HCT116 (cell line): ENCODE data around the gene NFKB1. TPM values are rescaled to one million over a fixed set of nuclear protein-coding genes. Genes with fewer than 3 reads are reported as not detected.

Source experiments
- ATAC-seq: fragments of 200-7000 bp; cut with Tn5 transposase; 2 replicates; pipeline ENCODE4 v1.9.1; 2020; ENCODE audit warnings: mild to moderate bottlenecking, moderate library complexity
- BruUV-seq: library from RNA; stranded (reverse); fragments of 400-500 nt; replicated peaks from 2 replicates; lab custom pipeline; 2021; lab: Mats Ljungman, UMichigan
- CTCF ChIA-PET: fragments of 300-600 bp; sonication (Branson Sonifier 250); formaldehyde crosslinking; loops from one replicate; lab custom pipeline; 2021; ENCODE audit warnings: antibody characterized with exemption; lab: Charles Lee
- POLR2A ChIA-PET: fragments of 300-600, 350-600 bp; sonication (Branson Sonifier 250); formaldehyde crosslinking; loops from one replicate; lab custom pipeline; 2021; ENCODE audit warnings: antibody characterized with exemption; lab: Charles Lee
- RAD21 ChIA-PET, 2 experiments: fragments of 300-600 bp; sonication (Branson Sonifier 250); formaldehyde crosslinking; loops; one replicate each; lab custom pipeline; 2023; ENCODE audit warnings: low total read pairs in 2 of 2; ENCODE audit not compliant: uncharacterized antibody in 2 of 2, unreplicated experiment in 2 of 2, low non-redundant PET in 1 of 2; lab: Charles Lee
- DNase-seq: peaks from one replicate; pipeline ENCODE4 v3.0.0-alpha.2; 2010; ENCODE audit warnings: low read depth, low spot score
- H2AFZ ChIP-seq: fragments of 200-600 bp; shearing (Covaris generic), sonication (generic); 2 replicates; pipeline ENCODE4 v1.6.1; 2017; ENCODE audit warnings: low read depth, mixed run types, mixed read lengths, antibody characterized with exemption, low read length; ENCODE audit not compliant: poor library complexity, severe bottlenecking
- H3K27ac ChIP-seq: 2 replicates; pipeline ENCODE4 v1.5.1; 2012; ENCODE audit warnings: low read depth, low read length
- H3K27me3 ChIP-seq: fragments of 200-600 bp; sonication (generic); 2 replicates; pipeline ENCODE4 v1.6.1; 2016; ENCODE audit warnings: mixed run types, low read length, mixed read lengths; ENCODE audit not compliant: insufficient read depth
- H3K36me3 ChIP-seq, 2 experiments: fragments of 200-500 bp in 1 of 2; fragments of 200-600 bp in 1 of 2; sonication (Bioruptor generic) in 1 of 2; sonication (generic) in 1 of 2; 2 replicates each; pipeline versions ENCODE4 v1.5.1 to v1.6.1; 2014 to 2016; ENCODE audit warnings: low read length in 2 of 2, inconsistent platforms in 1 of 2, mixed read lengths in 1 of 2, mixed run types in 1 of 2; ENCODE audit not compliant: insufficient read depth in 2 of 2, control insufficient read depth in 1 of 2
- H3K4me1 ChIP-seq, 2 experiments: fragments of 200-600 bp in 1 of 2; sonication (generic) in 1 of 2; 2 replicates each; pipeline versions ENCODE4 v1.5.1 to v1.6.1; 2012 to 2017; ENCODE audit warnings: low read length in 2 of 2, inconsistent platforms in 1 of 2, mild to moderate bottlenecking in 1 of 2, mixed read lengths in 1 of 2, mixed run types in 1 of 2, moderate library complexity in 1 of 2; ENCODE audit not compliant: insufficient read depth in 2 of 2, control insufficient read depth in 1 of 2
- H3K4me2 ChIP-seq: fragments of 200-600 bp; sonication (generic); 2 replicates; pipeline ENCODE4 v1.6.1; 2017; ENCODE audit warnings: mixed run types, low read length, mixed read lengths
- H3K4me3 ChIP-seq, 2 experiments: fragments of 200-600 bp in 1 of 2; sonication (generic) in 1 of 2; replicated peaks in 1 of 2; 2 replicates each; pipeline ENCODE4 v1.5.1; 2011 to 2016; ENCODE audit warnings: low read length in 2 of 2, control low read depth in 1 of 2, low read depth in 1 of 2, mild to moderate bottlenecking in 1 of 2, mixed read lengths in 1 of 2, mixed run types in 1 of 2
- H3K79me2 ChIP-seq: fragments of 200-600 bp; sonication (generic); 2 replicates; pipeline ENCODE4 v1.6.1; 2017; ENCODE audit warnings: mild to moderate bottlenecking, mixed run types, low read length, moderate library complexity, mixed read lengths; ENCODE audit not compliant: insufficient read depth
- H3K9ac ChIP-seq: fragments of 200-600 bp; sonication (generic); 2 replicates; pipeline ENCODE4 v1.6.1; 2016; ENCODE audit warnings: low read length, mixed read lengths
- H3K9me2 ChIP-seq: fragments of 200-600 bp; sonication (generic), shearing (Covaris generic); 2 replicates; pipeline ENCODE4 v1.6.1; 2017; ENCODE audit warnings: mixed run types, mild to moderate bottlenecking, moderate library complexity; ENCODE audit not compliant: insufficient read depth
- H3K9me3 ChIP-seq, 2 experiments: fragments of 200-500 bp in 1 of 2; fragments of 200-600 bp in 1 of 2; sonication (Bioruptor generic) in 1 of 2; sonication (generic) in 1 of 2; 2 replicates each; pipeline ENCODE4 v1.6.1; 2014 to 2017; ENCODE audit warnings: low read length in 2 of 2, mixed read lengths in 2 of 2, inconsistent platforms in 1 of 2, low read depth in 1 of 2, mild to moderate bottlenecking in 1 of 2, mixed run types in 1 of 2, moderate library complexity in 1 of 2; ENCODE audit not compliant: control insufficient read depth in 1 of 2, insufficient read depth in 1 of 2
- H4K20me1 ChIP-seq: fragments of 200-600 bp; sonication (generic), shearing (Covaris generic); 2 replicates; pipeline ENCODE4 v1.6.1; 2017; ENCODE audit warnings: mixed run types, mild to moderate bottlenecking, moderate library complexity; ENCODE audit not compliant: insufficient read depth
- ATF3 ChIP-seq: IDR thresholded peaks from 2 replicates; pipeline ENCODE4 v1.6.1; 2012
- CEBPB ChIP-seq: IDR thresholded peaks from 2 replicates; pipeline ENCODE4 v1.6.1; 2012; ENCODE audit warnings: low read depth
- ELF1 ChIP-seq: IDR thresholded peaks from 2 replicates; pipeline ENCODE4 v1.6.1; 2012; ENCODE audit warnings: low read depth, borderline replicate concordance
- EZH2 ChIP-seq: fragments of 200-600 bp; sonication (generic); IDR thresholded peaks from 2 replicates; pipeline ENCODE4 v1.6.1; 2017; ENCODE audit warnings: antibody characterized with exemption, mixed run types
- EZH2phosphoT487 ChIP-seq: fragments of 200-600 bp; IDR thresholded peaks from 2 replicates; pipeline ENCODE4 v1.6.1; 2018; ENCODE audit warnings: antibody characterized with exemption, borderline replicate concordance
- FOSL1 ChIP-seq: IDR thresholded peaks from 2 replicates; pipeline ENCODE4 v1.6.1; 2012; ENCODE audit warnings: low read depth
- JUND ChIP-seq: IDR thresholded peaks from 2 replicates; pipeline ENCODE4 v1.6.1; 2012
- MAX ChIP-seq: IDR thresholded peaks from 2 replicates; pipeline ENCODE4 v1.6.1; 2012
- POLR2A ChIP-seq: IDR thresholded peaks from 2 replicates; pipeline ENCODE4 v1.7.0; 2011; ENCODE audit warnings: borderline replicate concordance; ENCODE audit not compliant: insufficient read depth, insufficient read length; ENCODE audit errors: extremely low read depth
- POLR2AphosphoS5 ChIP-seq: IDR thresholded peaks from 2 replicates; pipeline ENCODE4 v1.6.1; 2011; ENCODE audit warnings: mild to moderate bottlenecking, low read depth, low read length, moderate library complexity
- SP1 ChIP-seq: IDR thresholded peaks from 2 replicates; pipeline ENCODE4 v1.6.1; 2012; ENCODE audit warnings: low read depth
- SRF ChIP-seq: IDR thresholded peaks from 2 replicates; pipeline ENCODE4 v1.6.1; 2012; ENCODE audit warnings: low read depth
- YY1 ChIP-seq: IDR thresholded peaks from 2 replicates; pipeline ENCODE4 v1.6.1; 2011; ENCODE audit warnings: low read length, low read depth, moderate library complexity, mild to moderate bottlenecking; ENCODE audit not compliant: insufficient replicate concordance; ENCODE audit errors: extremely low read depth
- ZFX ChIP-seq: fragments of 450-650 bp; IDR thresholded peaks from 2 replicates; pipeline ENCODE4 v1.6.1; 2017
- ZNF274 ChIP-seq: fragments of 200-500 bp; sonication (Bioruptor generic); IDR thresholded peaks from 2 replicates; pipeline ENCODE4 v1.6.1; 2014; ENCODE audit warnings: mild to moderate bottlenecking, low read depth, low read length, inconsistent platforms
- intact Hi-C: fragments of 100-400 bp; cut with micrococcal nuclease; formaldehyde crosslinking; loops from 2 replicates; pipeline ENCODE4 v1.10.0; 2022
- total RNA-seq: library from RNA; stranded (reverse); gene quantifications from one replicate; pipeline ENCODE4 v1.2.1, GENCODE V29; 2021; ENCODE audit not compliant: unreplicated experiment
- TF ChIP-seq, protein P1 (sequence below), 3 experiments: fragments of 200-600 bp in 1 of 3; sonication (generic) in 1 of 3; IDR thresholded peaks in 2 of 3; conservative IDR thresholded peaks in 1 of 3; 2 replicates each; pipeline ENCODE4 v1.5.1; 2012 to 2017; ENCODE audit warnings: low read depth in 2 of 3, low read length in 2 of 3, antibody characterized with exemption in 1 of 3, borderline replicate concordance in 1 of 3, control low read depth in 1 of 3, mild to moderate bottlenecking in 1 of 3, mixed read lengths in 1 of 3, mixed run types in 1 of 3, moderate library complexity in 1 of 3; ENCODE audit not compliant: insufficient read depth in 1 of 3

Gene NFKB1
- total RNA-seq, 1 experiment from 2014 or later: 29.4 TPM

DNA sequence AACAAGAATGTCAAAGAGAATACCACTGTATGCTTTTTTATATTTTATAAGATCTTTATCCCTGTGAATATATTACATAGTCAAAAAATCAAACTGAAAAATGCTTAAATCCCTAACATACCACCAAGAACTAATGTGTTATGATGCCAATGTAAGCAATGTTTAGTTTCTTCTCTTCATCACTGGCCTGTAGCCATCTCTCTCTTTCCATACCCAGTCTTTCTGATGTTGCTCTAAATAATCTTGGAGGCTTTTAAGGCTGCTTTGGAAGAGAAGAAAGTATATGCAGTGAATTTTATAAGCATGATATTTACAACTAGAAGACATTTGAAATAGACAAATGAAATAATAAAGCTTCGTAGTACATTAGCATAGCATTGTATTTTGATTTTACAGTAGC lies 82.9 kb downstream of the NFKB1 start:
- Histone ChIP-seq H3K9me3 (no peaks in the 10 kb centered on the region), H4K20me1 (no peaks in the 10 kb centered on the region), H3K4me3 (no peak overlapping the region)
- no TSS peak for BruUV-seq
- DNase-seq (no peak), ATAC-seq (no peak)
- TF ChIP-seq FOSL1 (no peak), JUND (no peak), YY1 (no peak), ATF3 (no peak), ELF1 (no peak), ZNF274 (no peak), SRF (no peak), MAX (no peak), EZH2 (no peak), ZFX (no peak), POLR2AphosphoS5 (no peak), SP1 (no peak)
- TF ChIP-seq, all 23 proteins: peak for 0
- RAD21 ChIA-PET: no interaction called here
- CTCF ChIA-PET: no interaction called here
- intact Hi-C loops: no loop called here
- H3K27ac ChIP-seq: no peak overlapping the region
- no peak overlapping the region for H2AFZ ChIP-seq
- H3K27me3 ChIP-seq: no peaks in the 10 kb centered on the region
- peaks cover 0 to 2% of the 10 kb centered on the region in 2 experiments; a peak in 1 of 4 replicates for H3K36me3 ChIP-seq
- H3K9ac ChIP-seq: no peak overlapping the region
- H3K79me2 ChIP-seq: no peaks in the 10 kb centered on the region
- POLR2A ChIA-PET: no interaction called here
- H3K4me1 ChIP-seq: no peaks in the 10 kb centered on the region
- H3K9me2 ChIP-seq: no peaks in the 10 kb centered on the region
- H3K4me2 ChIP-seq: no peak overlapping the region

DNA sequence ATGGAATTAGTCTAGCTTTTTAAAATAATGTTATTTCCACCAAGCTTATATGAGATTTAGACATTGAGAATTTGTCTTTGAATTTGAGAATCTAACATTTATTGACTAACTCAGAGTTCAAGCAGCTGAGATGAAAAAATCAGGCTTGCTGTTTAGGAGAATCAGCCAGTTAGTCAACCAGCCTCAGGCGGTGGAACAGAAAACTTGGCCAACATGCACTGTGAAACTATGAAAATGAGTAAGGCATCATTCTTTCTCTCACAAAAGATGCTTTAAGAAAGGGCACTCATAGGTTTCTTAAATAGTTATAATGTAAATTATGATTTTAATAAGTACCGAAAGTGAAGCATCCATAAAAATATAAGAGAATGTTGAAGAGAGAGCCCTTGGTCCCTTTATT lies 84.2 kb downstream of the NFKB1 start:
- no peak for DNase-seq
- Histone ChIP-seq H3K4me1 (no peaks in the 10 kb centered on the region), H4K20me1 (no peaks in the 10 kb centered on the region), H3K4me2 (no peak overlapping the region), H3K9me2 (no peaks in the 10 kb centered on the region), H3K27me3 (no peaks in the 10 kb centered on the region), H3K4me3 (no peak overlapping the region), H2AFZ (no peak overlapping the region), H3K27ac (no peak overlapping the region), H3K9ac (no peak overlapping the region), H3K36me3 (peaks cover 0 to 2% of the 10 kb centered on the region in 2 experiments; a peak in 1 of 4 replicates), H3K79me2 (no peaks in the 10 kb centered on the region), H3K9me3 (no peaks in the 10 kb centered on the region)
- intact Hi-C loops: no loop called here
- ChIA-PET CTCF (no interaction called here), POLR2A (no interaction called here), RAD21 (no interaction called here)
- no peak for ATAC-seq
- TF ChIP-seq POLR2A (no peak), ATF3 (no peak), EZH2phosphoT487 (no peak), CEBPB (no peak), JUND (no peak), POLR2AphosphoS5 (no peak), FOSL1 (no peak)
- TF ChIP-seq, protein P1, sequence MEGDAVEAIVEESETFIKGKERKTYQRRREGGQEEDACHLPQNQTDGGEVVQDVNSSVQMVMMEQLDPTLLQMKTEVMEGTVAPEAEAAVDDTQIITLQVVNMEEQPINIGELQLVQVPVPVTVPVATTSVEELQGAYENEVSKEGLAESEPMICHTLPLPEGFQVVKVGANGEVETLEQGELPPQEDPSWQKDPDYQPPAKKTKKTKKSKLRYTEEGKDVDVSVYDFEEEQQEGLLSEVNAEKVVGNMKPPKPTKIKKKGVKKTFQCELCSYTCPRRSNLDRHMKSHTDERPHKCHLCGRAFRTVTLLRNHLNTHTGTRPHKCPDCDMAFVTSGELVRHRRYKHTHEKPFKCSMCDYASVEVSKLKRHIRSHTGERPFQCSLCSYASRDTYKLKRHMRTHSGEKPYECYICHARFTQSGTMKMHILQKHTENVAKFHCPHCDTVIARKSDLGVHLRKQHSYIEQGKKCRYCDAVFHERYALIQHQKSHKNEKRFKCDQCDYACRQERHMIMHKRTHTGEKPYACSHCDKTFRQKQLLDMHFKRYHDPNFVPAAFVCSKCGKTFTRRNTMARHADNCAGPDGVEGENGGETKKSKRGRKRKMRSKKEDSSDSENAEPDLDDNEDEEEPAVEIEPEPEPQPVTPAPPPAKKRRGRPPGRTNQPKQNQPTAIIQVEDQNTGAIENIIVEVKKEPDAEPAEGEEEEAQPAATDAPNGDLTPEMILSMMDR (IDR thresholded peaks at IDR 0.05 in 2 of 3, conservative IDR thresholded peaks at IDR 0.05 in 1 of 3; ENCODE audit: borderline replicate concordance in 1 of 3, insufficient read depth in 1 of 3, low read depth in 2 of 3, low read length in 2 of 3): no peak
- BruUV-seq: no TSS peak
